GM23338 (cell line): ENCODE measurements around the gene ZHX3. TPM values are rescaled to one million over a fixed set of nuclear protein-coding genes. Genes with fewer than 3 reads are reported as not detected.

ENCODE experiments used
- ATAC-seq: fragments of 200-7000 bp; cut with Tn5 transposase; 3 replicates; pipeline ENCODE4 v1.9.1; 2020
- DNase-seq: peaks from one replicate; pipeline ENCODE4 v3.0.0-alpha.2; 2015; ENCODE audit warnings: low spot score
- H2AFZ ChIP-seq: fragments of 200-600 bp; sonication (generic); 2 replicates; pipeline ENCODE4 v1.8.0; 2016; ENCODE audit warnings: antibody characterized with exemption, mild to moderate bottlenecking, moderate library complexity
- H3F3A ChIP-seq: fragments of 200-600 bp; sonication (generic); replicated peaks from 2 replicates; pipeline ENCODE4 v1.8.0; 2017; ENCODE audit warnings: antibody characterized with exemption, mixed run types, low read depth
- H3K27ac ChIP-seq: fragments of 200-600 bp; sonication (generic); 2 replicates; pipeline ENCODE4 v1.6.1; 2016; ENCODE audit warnings: low read depth
- H3K27me3 ChIP-seq: fragments of 200-600 bp; sonication (generic); 2 replicates; pipeline ENCODE4 v1.8.0; 2016; ENCODE audit warnings: mild to moderate bottlenecking, mixed run types, moderate library complexity; ENCODE audit not compliant: insufficient read depth
- H3K36me3 ChIP-seq: fragments of 200-600 bp; sonication (generic); 2 replicates; pipeline ENCODE4 v1.8.0; 2016; ENCODE audit warnings: mild to moderate bottlenecking; ENCODE audit not compliant: insufficient read depth
- H3K4me1 ChIP-seq: fragments of 200-600 bp; sonication (generic); 2 replicates; pipeline ENCODE4 v1.8.0; 2016; ENCODE audit warnings: mild to moderate bottlenecking, moderate library complexity; ENCODE audit not compliant: insufficient read depth
- H3K4me2 ChIP-seq: fragments of 200-600 bp; sonication (generic); 2 replicates; pipeline ENCODE4 v1.7.1; 2017; ENCODE audit warnings: mixed run types
- H3K4me3 ChIP-seq: fragments of 200-600 bp; sonication (generic); 2 replicates; pipeline ENCODE4 v1.6.1; 2016; ENCODE audit warnings: mixed run types
- H3K79me2 ChIP-seq: fragments of 200-600 bp; sonication (generic); replicated peaks from 2 replicates; pipeline ENCODE4 v1.8.0; 2017; ENCODE audit warnings: mild to moderate bottlenecking; ENCODE audit not compliant: insufficient read depth
- H3K9me2 ChIP-seq: fragments of 200-600 bp; sonication (generic); 2 replicates; pipeline ENCODE4 v1.8.0; 2017; ENCODE audit not compliant: insufficient read depth
- H4K20me1 ChIP-seq: fragments of 200-600 bp; sonication (generic); replicated peaks from 2 replicates; pipeline ENCODE4 v1.8.0; 2017; ENCODE audit warnings: mild to moderate bottlenecking; ENCODE audit not compliant: insufficient read depth
- H3K27ac Mint-ChIP-seq: 2 replicates; pipeline ENCODE4 v1.8.0; 2020; ENCODE audit warnings: inconsistent platforms, mild to moderate bottlenecking, moderate library complexity, mixed read lengths
- H3K27me3 Mint-ChIP-seq: 3 replicates; pipeline ENCODE4 v1.8.0; 2022; ENCODE audit warnings: low read depth, mild to moderate bottlenecking, moderate library complexity, mixed read lengths, inconsistent platforms; ENCODE audit not compliant: insufficient read depth, poor library complexity
- H3K36me3 Mint-ChIP-seq: 3 replicates; pipeline ENCODE4 v1.8.0; 2021; ENCODE audit warnings: low read depth, mild to moderate bottlenecking, inconsistent platforms, moderate library complexity, mixed read lengths
- H3K4me1 Mint-ChIP-seq: 3 replicates; pipeline ENCODE4 v1.8.0; 2020; ENCODE audit warnings: mild to moderate bottlenecking, inconsistent platforms, mixed read lengths
- H3K4me3 Mint-ChIP-seq: 3 replicates; pipeline ENCODE4 v1.8.0; 2021; ENCODE audit warnings: moderate library complexity, mild to moderate bottlenecking, inconsistent platforms, mixed read lengths
- H3K9me3 Mint-ChIP-seq: 3 replicates; pipeline ENCODE4 v1.8.0; 2020; ENCODE audit warnings: moderate library complexity, mild to moderate bottlenecking, inconsistent platforms, mixed read lengths
- CREB1 ChIP-seq: fragments of 250-450 bp; sonication (Bioruptor Pico); IDR thresholded peaks from 2 replicates; pipeline ENCODE4 v1.5.0; 2020; ENCODE audit warnings: low read depth, mild to moderate bottlenecking, moderate library complexity
- CTCF ChIP-seq, 2 experiments: fragments of 200-600 bp in 1 of 2; sonication (generic) in 1 of 2; conservative IDR thresholded peaks; 2 replicates each; pipeline versions ENCODE4 v1.5.1 to v1.6.1; 2016 to 2017; ENCODE audit warnings: antibody characterized with exemption in 2 of 2, low read depth in 2 of 2, mild to moderate bottlenecking in 2 of 2, moderate library complexity in 1 of 2
- ETS1 ChIP-seq: IDR thresholded peaks from 2 replicates; pipeline ENCODE4 v1.6.1; 2016; ENCODE audit warnings: antibody characterized with exemption
- EZH2 ChIP-seq: fragments of 200-600 bp; sonication (generic); IDR thresholded peaks from one replicate; pipeline ENCODE4 v1.8.0; 2017; ENCODE audit warnings: antibody characterized with exemption, mild to moderate bottlenecking, low read depth; ENCODE audit not compliant: unreplicated experiment
- EZH2phosphoT487 ChIP-seq: fragments of 200-600 bp; sonication (generic); IDR thresholded peaks from one replicate; pipeline ENCODE4 v1.8.1; 2018; ENCODE audit warnings: antibody characterized with exemption; ENCODE audit not compliant: unreplicated experiment
- JUNB ChIP-seq: IDR thresholded peaks from one replicate; pipeline ENCODE4 v1.6.1; 2016; ENCODE audit warnings: antibody characterized with exemption; ENCODE audit not compliant: unreplicated experiment
- NANOG ChIP-seq: IDR thresholded peaks from 2 replicates; pipeline ENCODE4 v1.6.1; 2016; ENCODE audit warnings: antibody characterized with exemption, borderline replicate concordance
- POLR2AphosphoS5 ChIP-seq: IDR thresholded peaks from 2 replicates; pipeline ENCODE4 v1.6.1; 2016; ENCODE audit warnings: antibody characterized with exemption, low read depth
- REST ChIP-seq: IDR thresholded peaks from one replicate; pipeline ENCODE4 v1.6.1; 2018; ENCODE audit warnings: antibody characterized with exemption; ENCODE audit not compliant: unreplicated experiment
- STAT1 ChIP-seq: IDR thresholded peaks from one replicate; pipeline ENCODE4 v1.6.1; 2016; ENCODE audit warnings: antibody characterized with exemption; ENCODE audit not compliant: unreplicated experiment
- ZNF114 ChIP-seq: fragments of 250-450 bp; sonication (Bioruptor Pico); IDR thresholded peaks from 2 replicates; pipeline ENCODE4 v1.5.0; 2020; ENCODE audit warnings: mild to moderate bottlenecking, moderate library complexity
- ZNF331 ChIP-seq: fragments of 250-450 bp; sonication (Bioruptor Pico); IDR thresholded peaks from 2 replicates; pipeline ENCODE4 v1.5.0; 2020; ENCODE audit warnings: low read depth, mild to moderate bottlenecking, moderate library complexity
- ZNF462 ChIP-seq: fragments of 250-450 bp; sonication (Bioruptor Pico); IDR thresholded peaks from 2 replicates; pipeline ENCODE4 v1.5.0; 2020; ENCODE audit warnings: mild to moderate bottlenecking, moderate library complexity
- polyA plus RNA-seq: library from polyadenylated mRNA; unstranded; fragments of >200 nt; fragmentation: Nextera tagmentation; extraction: Ambion mirVana; gene quantifications from 2 replicates; pipeline ENCODE4 v1.2.1, GENCODE V29; 2016
- total RNA-seq: library from RNA; depleted of rRNA; stranded (reverse); fragments of >200 nt; shearing (Covaris generic); gene quantifications from 2 replicates; pipeline ENCODE4 v1.2.3, GENCODE V29; 2014

ZHX3 gene
- total and polyA plus RNA-seq, 2 experiments from 2014 or later, result 1.7 to 2.8 TPM

GRCh38 chr20:41347523-41348429 lies 30.2 kb upstream of the ZHX3 start:
- Mint-ChIP-seq H3K36me3 (no peaks in the 10 kb centered on the region; the same call in 2 of the 3 replicates), H3K9me3 (no peaks in the 10 kb centered on the region; the same call in 2 of the 3 replicates), H3K4me1 (peaks cover 6% of the 10 kb centered on the region; the same call in 2 of the 3 replicates), H3K27ac (no peak overlapping the region), H3K27me3 (peaks cover 7% of the 10 kb centered on the region), H3K4me3 (no peak overlapping the region)
- no peak overlapping the region for H3K4me2 ChIP-seq
- H3K79me2 ChIP-seq, result no peaks in the 10 kb centered on the region
- H3K4me1 ChIP-seq, result no peaks in the 10 kb centered on the region
- H3K36me3 ChIP-seq, result no peaks in the 10 kb centered on the region
- no peak overlapping the region for H3K27ac ChIP-seq
- H3K9me2 ChIP-seq, result no peaks in the 10 kb centered on the region
- no peak for DNase-seq
- TF ChIP-seq ZNF462, result no peak
- TF ChIP-seq JUNB, result no peak
- no peak for TF ChIP-seq CTCF (conservative IDR thresholded peaks at IDR 0.05; ENCODE audit: low read depth in 2 of 2)
- TF ChIP-seq POLR2AphosphoS5, result no peak
- no peak for TF ChIP-seq EZH2phosphoT487
- TF ChIP-seq CREB1, result no peak
- TF ChIP-seq ZNF114 (CRISPR knock-in tag), result no peak
- TF ChIP-seq ZNF331, result no peak
- TF ChIP-seq STAT1, result no peak
- TF ChIP-seq NANOG, result no peak
- no peak for TF ChIP-seq EZH2
- TF ChIP-seq REST, result no peak
- no peak for TF ChIP-seq ETS1
- no peaks in the 10 kb centered on the region for H3K27me3 ChIP-seq
- no peaks in the 10 kb centered on the region for H4K20me1 ChIP-seq
- ATAC-seq, result no peak
- H3K4me3 ChIP-seq, result no peak overlapping the region
- H3F3A ChIP-seq, result no peaks in the 10 kb centered on the region
- H2AFZ ChIP-seq, result no peak overlapping the region
